HepG2 (cell line): ENCODE results near the gene C1QB. TPM values are rescaled to one million over a fixed set of nuclear protein-coding genes. Genes with fewer than 3 reads are reported as not detected.

Experiments
- ARID3A ChIP-seq: IDR thresholded peaks from 2 replicates; pipeline ENCODE4 v1.6.1; 2012; ENCODE audit warnings: low read depth, low read length, improper control_type of control experiment
- DMTF1 ChIP-seq: sonication (generic); formaldehyde crosslinking; IDR thresholded peaks from 2 replicates; pipeline ENCODE4 v1.4.0; 2020; ENCODE audit warnings: mild to moderate bottlenecking, missing genetic modification reagents
- ELF3 ChIP-seq: IDR thresholded peaks from 2 replicates; pipeline ENCODE4 v1.6.1; 2016; ENCODE audit warnings: missing genetic modification reagents, missing compliant biosample characterization
- EZH2 ChIP-seq: conservative IDR thresholded peaks from 2 replicates; pipeline ENCODE4 v1.6.1; 2012; ENCODE audit warnings: mild to moderate bottlenecking, low read depth, low read length, moderate library complexity
- FOXO1 ChIP-seq: sonication (generic); formaldehyde crosslinking; IDR thresholded peaks from 2 replicates; pipeline ENCODE4 v1.4.0; 2020; ENCODE audit warnings: missing genetic modification reagents
- IKZF5 ChIP-seq: IDR thresholded peaks from 2 replicates; pipeline ENCODE4 v1.6.1; 2018; ENCODE audit warnings: missing genetic modification reagents, mild to moderate bottlenecking, missing compliant biosample characterization
- KDM1A ChIP-seq: IDR thresholded peaks from 2 replicates; pipeline ENCODE4 v1.6.1; 2016; ENCODE audit warnings: missing compliant biosample characterization
- PRPF4 ChIP-seq: fragments of 200-400 bp; formaldehyde crosslinking; IDR thresholded peaks from 2 replicates; pipeline ENCODE4 v1.6.1; 2016; ENCODE audit warnings: low read length, low read depth; ENCODE audit not compliant: poor library complexity, severe bottlenecking
- RXRA ChIP-seq: sonication (generic); formaldehyde crosslinking; IDR thresholded peaks from 2 replicates; pipeline ENCODE4 v1.5.1; 2020; ENCODE audit warnings: missing genetic modification reagents
- SIN3B ChIP-seq: fragments of 150-350 bp; IDR thresholded peaks from 2 replicates; pipeline ENCODE4 v1.6.1; 2014; ENCODE audit warnings: low read length
- TAF15 ChIP-seq: fragments of 200-400 bp; formaldehyde crosslinking; IDR thresholded peaks from one replicate; pipeline ENCODE4 v1.6.1; 2018; ENCODE audit warnings: mild to moderate bottlenecking, low read depth, low read length; ENCODE audit not compliant: poor library complexity, severe bottlenecking
- ZNF441 ChIP-seq: sonication (generic); formaldehyde crosslinking; IDR thresholded peaks from 2 replicates; pipeline ENCODE4 v1.7.0; 2021; ENCODE audit warnings: missing genetic modification reagents, borderline replicate concordance
- ZNF598 ChIP-seq: sonication (generic); formaldehyde crosslinking; IDR thresholded peaks from 2 replicates; pipeline ENCODE4 v1.5.1; 2020; ENCODE audit warnings: mild to moderate bottlenecking, missing genetic modification reagents, borderline replicate concordance
- ZNF615 ChIP-seq: sonication (generic); formaldehyde crosslinking; IDR thresholded peaks from 2 replicates; pipeline ENCODE4 v1.5.0; 2020; ENCODE audit warnings: mild to moderate bottlenecking, missing genetic modification reagents, borderline replicate concordance
- ZNF776 ChIP-seq: sonication (generic); formaldehyde crosslinking; IDR thresholded peaks from 2 replicates; pipeline ENCODE4 v1.4.0; 2020; ENCODE audit warnings: mild to moderate bottlenecking, missing genetic modification reagents
- polyA plus RNA-seq, 8 experiments: library from polyadenylated mRNA; depleted of rRNA in 3 of 8; stranded (reverse) in 7 of 8; unstranded in 1 of 8; fragments of >200 nt; fragmentation: Illumina TruSeq in 4 of 8; extraction: Trizol in 4 of 8; gene quantifications; 2 replicates each; pipeline versions ENCODE4 v1.2.1 to v1.2.3, GENCODE V29; 2011 to 2016; ENCODE audit warnings: low read depth in 4 of 8, missing spikeins in 1 of 8, mixed read lengths in 1 of 8; ENCODE audit not compliant: insufficient read depth in 1 of 8
- total RNA-seq, 5 experiments: library from RNA; depleted of rRNA; stranded (reverse); fragments of >200 nt; fragmentation: Illumina TruSeq; extraction: Trizol; gene quantifications; 2 replicates each; pipeline ENCODE4 v1.2.3, GENCODE V29; 2016; ENCODE audit warnings: low read depth in 1 of 5
- TF ChIP-seq, protein P1 (sequence below): sonication (generic); formaldehyde crosslinking; IDR thresholded peaks from 2 replicates; pipeline ENCODE4 v1.9.0; 2021; ENCODE audit warnings: missing genetic modification reagents, borderline replicate concordance
- TF ChIP-seq, protein P2 (sequence below), 2 experiments: sonication (generic) in 1 of 2; formaldehyde crosslinking in 1 of 2; IDR thresholded peaks; 2 replicates each; pipeline versions ENCODE4 v1.4.0 to v1.6.1; 2018 to 2020; ENCODE audit warnings: missing genetic modification reagents in 2 of 2, borderline replicate concordance in 1 of 2, low read depth in 1 of 2, mild to moderate bottlenecking in 1 of 2, missing biosample characterization in 1 of 2
- TF ChIP-seq, protein P3 (sequence below): sonication (generic); formaldehyde crosslinking; IDR thresholded peaks from 2 replicates; pipeline ENCODE4 v1.5.0; 2020; ENCODE audit warnings: missing genetic modification reagents

C1QB gene
- total and polyA plus RNA-seq, 2 of the 13 experiments (the other 11 are each of a cell fraction or from before 2014, with no cell fraction given), result not detected

DNA sequence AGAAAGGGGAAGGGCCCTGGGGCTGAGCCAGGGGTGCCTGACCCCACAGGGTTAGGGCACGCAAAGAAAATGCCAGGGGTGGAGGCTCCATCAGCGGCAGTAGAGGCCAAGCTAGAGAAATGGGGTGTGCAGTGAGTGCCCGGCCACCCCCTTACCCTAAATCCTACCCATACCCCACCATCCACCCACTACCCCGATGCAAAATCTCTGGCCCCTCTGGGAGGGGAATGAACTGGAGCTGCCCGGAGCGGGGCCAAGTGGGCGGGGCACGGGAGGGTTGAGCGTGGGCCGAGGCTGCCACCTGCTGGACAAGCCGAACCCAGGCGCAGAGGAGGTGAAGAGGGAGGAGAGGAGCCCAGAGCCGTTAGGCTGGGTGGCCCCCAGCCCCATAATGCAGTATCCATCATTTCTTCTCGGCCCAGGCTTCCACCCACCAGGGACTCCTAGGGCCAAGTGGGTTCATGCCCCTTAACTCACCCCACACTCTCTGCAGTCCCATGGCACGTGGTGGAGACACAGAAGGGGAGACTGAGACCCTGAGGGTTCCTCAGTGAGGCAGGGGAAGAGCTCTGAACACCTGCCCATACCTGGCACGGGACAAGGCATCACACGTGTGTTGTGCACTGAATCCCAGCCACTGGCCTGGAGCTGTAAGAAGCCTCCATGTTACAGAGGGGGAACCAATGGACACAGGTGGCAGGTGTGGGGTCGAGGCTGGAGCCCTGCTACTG, 11.0 kb upstream of the C1QB start (continued):
- TF ChIP-seq, protein P1, sequence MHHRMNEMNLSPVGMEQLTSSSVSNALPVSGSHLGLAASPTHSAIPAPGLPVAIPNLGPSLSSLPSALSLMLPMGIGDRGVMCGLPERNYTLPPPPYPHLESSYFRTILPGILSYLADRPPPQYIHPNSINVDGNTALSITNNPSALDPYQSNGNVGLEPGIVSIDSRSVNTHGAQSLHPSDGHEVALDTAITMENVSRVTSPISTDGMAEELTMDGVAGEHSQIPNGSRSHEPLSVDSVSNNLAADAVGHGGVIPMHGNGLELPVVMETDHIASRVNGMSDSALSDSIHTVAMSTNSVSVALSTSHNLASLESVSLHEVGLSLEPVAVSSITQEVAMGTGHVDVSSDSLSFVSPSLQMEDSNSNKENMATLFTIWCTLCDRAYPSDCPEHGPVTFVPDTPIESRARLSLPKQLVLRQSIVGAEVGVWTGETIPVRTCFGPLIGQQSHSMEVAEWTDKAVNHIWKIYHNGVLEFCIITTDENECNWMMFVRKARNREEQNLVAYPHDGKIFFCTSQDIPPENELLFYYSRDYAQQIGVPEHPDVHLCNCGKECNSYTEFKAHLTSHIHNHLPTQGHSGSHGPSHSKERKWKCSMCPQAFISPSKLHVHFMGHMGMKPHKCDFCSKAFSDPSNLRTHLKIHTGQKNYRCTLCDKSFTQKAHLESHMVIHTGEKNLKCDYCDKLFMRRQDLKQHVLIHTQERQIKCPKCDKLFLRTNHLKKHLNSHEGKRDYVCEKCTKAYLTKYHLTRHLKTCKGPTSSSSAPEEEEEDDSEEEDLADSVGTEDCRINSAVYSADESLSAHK (CRISPR knock-in tag), result no peak
- no peak for TF ChIP-seq ZNF615 (CRISPR knock-in tag)
- TF ChIP-seq FOXO1, result no peak
- no peak for TF ChIP-seq ARID3A
- TF ChIP-seq, protein P2, sequence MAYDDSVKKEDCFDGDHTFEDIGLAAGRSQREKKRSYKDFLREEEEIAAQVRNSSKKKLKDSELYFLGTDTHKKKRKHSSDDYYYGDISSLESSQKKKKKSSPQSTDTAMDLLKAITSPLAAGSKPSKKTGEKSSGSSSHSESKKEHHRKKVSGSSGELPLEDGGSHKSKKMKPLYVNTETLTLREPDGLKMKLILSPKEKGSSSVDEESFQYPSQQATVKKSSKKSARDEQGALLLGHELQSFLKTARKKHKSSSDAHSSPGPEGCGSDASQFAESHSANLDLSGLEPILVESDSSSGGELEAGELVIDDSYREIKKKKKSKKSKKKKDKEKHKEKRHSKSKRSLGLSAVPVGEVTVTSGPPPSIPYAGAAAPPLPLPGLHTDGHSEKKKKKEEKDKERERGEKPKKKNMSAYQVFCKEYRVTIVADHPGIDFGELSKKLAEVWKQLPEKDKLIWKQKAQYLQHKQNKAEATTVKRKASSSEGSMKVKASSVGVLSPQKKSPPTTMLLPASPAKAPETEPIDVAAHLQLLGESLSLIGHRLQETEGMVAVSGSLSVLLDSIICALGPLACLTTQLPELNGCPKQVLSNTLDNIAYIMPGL (CRISPR knock-in tag; IDR thresholded peaks at IDR 0.05; ENCODE audit: borderline replicate concordance in 1 of 2, low read depth in 1 of 2), result no peak
- TF ChIP-seq EZH2, result no peak
- TF ChIP-seq RXRA (CRISPR knock-in tag), result no peak
- TF ChIP-seq, protein P3, sequence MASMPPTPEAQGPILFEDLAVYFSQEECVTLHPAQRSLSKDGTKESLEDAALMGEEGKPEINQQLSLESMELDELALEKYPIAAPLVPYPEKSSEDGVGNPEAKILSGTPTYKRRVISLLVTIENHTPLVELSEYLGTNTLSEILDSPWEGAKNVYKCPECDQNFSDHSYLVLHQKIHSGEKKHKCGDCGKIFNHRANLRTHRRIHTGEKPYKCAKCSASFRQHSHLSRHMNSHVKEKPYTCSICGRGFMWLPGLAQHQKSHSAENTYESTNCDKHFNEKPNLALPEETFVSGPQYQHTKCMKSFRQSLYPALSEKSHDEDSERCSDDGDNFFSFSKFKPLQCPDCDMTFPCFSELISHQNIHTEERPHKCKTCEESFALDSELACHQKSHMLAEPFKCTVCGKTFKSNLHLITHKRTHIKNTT (CRISPR knock-in tag), result no peak
- TF ChIP-seq ZNF441 (CRISPR knock-in tag), result no peak
- TF ChIP-seq SIN3B, result no peak
- TF ChIP-seq ZNF598, result no peak
- no peak for TF ChIP-seq DMTF1 (CRISPR knock-in tag)
- TF ChIP-seq ZNF776 (CRISPR knock-in tag), result no peak
- TF ChIP-seq PRPF4, result no peak
- no peak for TF ChIP-seq ELF3 (CRISPR knock-in tag)
- TF ChIP-seq TAF15, result no peak
- TF ChIP-seq KDM1A, result no peak
- 0 out of 2 replicates have a peak, but pooled peaks have one; percentile 32 for TF ChIP-seq IKZF5 (CRISPR knock-in tag)
